ENCODE measurements around the gene XPR1.

The XPR1 gene

DNA sequence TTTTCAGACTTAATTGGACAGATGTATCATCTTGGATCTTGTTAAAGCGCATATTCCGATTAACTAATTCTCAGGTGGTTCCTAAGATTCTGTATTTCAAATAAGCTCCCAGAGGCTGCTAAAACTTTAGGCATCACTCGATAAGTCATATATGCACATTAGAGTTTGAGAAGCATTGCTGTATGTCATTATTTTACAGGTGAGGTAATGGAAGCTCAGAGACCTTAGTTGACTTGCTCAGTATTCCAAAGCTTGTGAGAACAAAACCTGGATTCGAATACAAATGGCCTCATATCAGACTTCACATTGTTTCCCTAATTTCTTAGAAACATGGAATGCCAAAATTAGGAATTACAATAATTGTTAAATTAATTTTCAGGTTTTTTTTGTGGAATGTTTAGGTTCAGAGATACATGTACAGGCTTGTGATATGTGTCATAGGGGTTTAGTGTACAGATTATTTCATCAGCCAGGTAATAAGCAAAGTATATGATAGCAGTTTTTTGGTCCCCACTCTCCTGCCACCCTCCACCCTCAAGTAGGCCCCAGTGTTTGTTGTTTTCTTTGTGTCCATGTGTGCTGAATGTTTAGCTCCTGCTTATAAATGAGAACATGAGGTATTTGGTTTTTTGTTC lies 96.8 kb downstream of the XPR1 start:
- H3K4me3 ChIP-seq (ENCODE audit: control insufficient read depth, low read depth, low read length) = no peak overlapping the region
- DNase-seq (ENCODE audit: low read depth) = no peak
- TF ChIP-seq, protein P1, sequence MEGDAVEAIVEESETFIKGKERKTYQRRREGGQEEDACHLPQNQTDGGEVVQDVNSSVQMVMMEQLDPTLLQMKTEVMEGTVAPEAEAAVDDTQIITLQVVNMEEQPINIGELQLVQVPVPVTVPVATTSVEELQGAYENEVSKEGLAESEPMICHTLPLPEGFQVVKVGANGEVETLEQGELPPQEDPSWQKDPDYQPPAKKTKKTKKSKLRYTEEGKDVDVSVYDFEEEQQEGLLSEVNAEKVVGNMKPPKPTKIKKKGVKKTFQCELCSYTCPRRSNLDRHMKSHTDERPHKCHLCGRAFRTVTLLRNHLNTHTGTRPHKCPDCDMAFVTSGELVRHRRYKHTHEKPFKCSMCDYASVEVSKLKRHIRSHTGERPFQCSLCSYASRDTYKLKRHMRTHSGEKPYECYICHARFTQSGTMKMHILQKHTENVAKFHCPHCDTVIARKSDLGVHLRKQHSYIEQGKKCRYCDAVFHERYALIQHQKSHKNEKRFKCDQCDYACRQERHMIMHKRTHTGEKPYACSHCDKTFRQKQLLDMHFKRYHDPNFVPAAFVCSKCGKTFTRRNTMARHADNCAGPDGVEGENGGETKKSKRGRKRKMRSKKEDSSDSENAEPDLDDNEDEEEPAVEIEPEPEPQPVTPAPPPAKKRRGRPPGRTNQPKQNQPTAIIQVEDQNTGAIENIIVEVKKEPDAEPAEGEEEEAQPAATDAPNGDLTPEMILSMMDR (IDR thresholded peaks at IDR 0.05; ENCODE audit: control insufficient read depth, insufficient read depth, low read depth, low read length, missing control alignments) = no peak

- DNase-seq (ENCODE audit: low read depth) = no peak
- TF ChIP-seq, protein P1 (IDR thresholded peaks at IDR 0.05; ENCODE audit: control insufficient read depth, insufficient read depth, low read depth, low read length, missing control alignments) = no peak
These were observed 99.3 kb downstream of the XPR1 start for GRCh38 chr1:180731131-180731530.

GRCh38 chr1:180732866-180733265 lies 101.0 kb downstream of the XPR1 start:
- DNase-seq (ENCODE audit: low read depth) = no peak
- TF ChIP-seq, protein P1 (IDR thresholded peaks at IDR 0.05; ENCODE audit: control insufficient read depth, insufficient read depth, low read depth, low read length, missing control alignments) = no peak
- H3K4me3 ChIP-seq (ENCODE audit: control insufficient read depth, low read depth, low read length) = no peak overlapping the region

More at GRCh38 chr1:180731131-180731530, 99.3 kb downstream of the XPR1 start:
- no peak overlapping the region for H3K4me3 ChIP-seq (ENCODE audit: control insufficient read depth, low read depth, low read length)

GRCh38 chr1:180734366-180734765 lies 102.5 kb downstream of the XPR1 start:
- no peak for DNase-seq (ENCODE audit: low read depth)
- H3K4me3 ChIP-seq (ENCODE audit: control insufficient read depth, low read depth, low read length) = no peak overlapping the region
- TF ChIP-seq, protein P1 (IDR thresholded peaks at IDR 0.05; ENCODE audit: control insufficient read depth, insufficient read depth, low read depth, low read length, missing control alignments) = no peak

GRCh38 chr1:180742663-180743062 lies 110.8 kb downstream of the XPR1 start:
- TF ChIP-seq, protein P1 (IDR thresholded peaks at IDR 0.05; ENCODE audit: control insufficient read depth, insufficient read depth, low read depth, low read length, missing control alignments) = no peak
- H3K4me3 ChIP-seq (ENCODE audit: control insufficient read depth, low read depth, low read length) = no peak overlapping the region
- DNase-seq (ENCODE audit: low read depth) = no peak

- TF ChIP-seq, protein P1 (IDR thresholded peaks at IDR 0.05; ENCODE audit: control insufficient read depth, insufficient read depth, low read depth, low read length, missing control alignments) = no peak
- no peak for DNase-seq (ENCODE audit: low read depth)
- H3K4me3 ChIP-seq (ENCODE audit: control insufficient read depth, low read depth, low read length) = no peak overlapping the region
These were observed 112.0 kb downstream of the XPR1 start for GRCh38 chr1:180743868-180744267.
